Measurements from ENCODE around the gene CMSS1.

Gene CMSS1

GRCh38 chr3:99899603-99900002 is 81.9 kb downstream of the CMSS1 start:
- TF ChIP-seq CTCF (IDR thresholded peaks at IDR 0.05; ENCODE audit: insufficient read depth, missing control alignments), result no peak
- FAIRE-seq (no peak), DNase-seq (ENCODE audit: insufficient read length, low spot score) (no peak)

GRCh38 chr3:99900248-99900647 is 82.6 kb downstream of the CMSS1 start:
- FAIRE-seq (no peak), DNase-seq (ENCODE audit: insufficient read length, low spot score) (no peak)
- no peak for TF ChIP-seq CTCF (IDR thresholded peaks at IDR 0.05; ENCODE audit: insufficient read depth, missing control alignments)

GRCh38 chr3:99901200-99901926 is 83.7 kb downstream of the CMSS1 start:
- FAIRE-seq (no peak), DNase-seq (ENCODE audit: insufficient read length, low spot score) (no peak)
- no peak for TF ChIP-seq CTCF (IDR thresholded peaks at IDR 0.05; ENCODE audit: insufficient read depth, missing control alignments)

- TF ChIP-seq CTCF (IDR thresholded peaks at IDR 0.05; ENCODE audit: insufficient read depth, missing control alignments), result no peak
- DNase-seq (ENCODE audit: insufficient read length, low spot score) (no peak), FAIRE-seq (no peak)
Measured at GRCh38 chr3:99902091-99902490, 84.4 kb downstream of the CMSS1 start.

- no peak for TF ChIP-seq CTCF (IDR thresholded peaks at IDR 0.05; ENCODE audit: insufficient read depth, missing control alignments)
- DNase-seq (ENCODE audit: insufficient read length, low spot score), result no peak
- FAIRE-seq, result no peak
Measured at GRCh38 chr3:99903869-99904268, 86.2 kb downstream of the CMSS1 start.

- DNase-seq (ENCODE audit: insufficient read length, low spot score) (no peak), FAIRE-seq (no peak)
- no peak for TF ChIP-seq CTCF (IDR thresholded peaks at IDR 0.05; ENCODE audit: insufficient read depth, missing control alignments)
Measured at GRCh38 chr3:99907959-99908544, 90.4 kb downstream of the CMSS1 start.

Data from D721Med (cell line).